GM19351 (cell line): ENCODE results near the gene BMX.

Experiments
- ATAC-seq: cut with Tn5 transposase; IDR thresholded peaks from one replicate; pipeline ENCODE4 v1.9.1; 2021; ENCODE audit warnings: mild to moderate bottlenecking, moderate library complexity; ENCODE audit not compliant: unreplicated experiment

The BMX gene

DNA sequence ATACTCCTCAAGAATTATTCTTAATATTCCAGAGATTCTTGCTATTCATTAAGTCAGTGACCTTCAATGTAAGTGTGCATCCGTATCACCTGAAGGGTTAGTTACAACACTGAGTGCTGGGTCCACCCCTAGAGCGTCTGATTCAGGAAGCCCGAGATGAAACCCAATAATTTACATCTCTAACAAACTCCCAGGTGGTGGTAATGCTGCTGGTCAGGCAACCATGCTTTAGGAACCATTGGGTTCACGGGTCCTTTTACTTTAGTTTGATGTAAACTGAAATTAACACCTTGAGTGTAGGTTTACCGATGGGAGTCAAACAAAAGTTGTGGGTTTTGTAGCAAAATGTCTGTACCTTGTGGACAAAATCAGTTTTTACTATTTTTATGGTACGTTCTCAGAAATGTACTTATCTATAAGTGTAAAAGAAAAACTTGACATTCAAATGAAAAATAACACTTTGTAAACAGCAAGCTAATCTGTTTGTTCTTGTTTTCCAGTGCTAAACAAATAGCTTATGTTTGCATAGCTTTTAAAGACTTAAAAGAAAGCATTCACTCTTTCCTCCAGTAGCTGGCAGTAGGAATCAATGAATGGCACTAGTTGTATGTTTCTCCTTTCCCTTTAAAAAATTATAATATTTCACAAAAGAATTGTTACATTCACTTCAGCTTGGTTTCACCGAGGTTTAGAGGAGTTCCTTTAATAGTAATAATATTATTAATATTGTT is 67.4 kb downstream of the BMX start:
- ATAC-seq, result no peak

DNA sequence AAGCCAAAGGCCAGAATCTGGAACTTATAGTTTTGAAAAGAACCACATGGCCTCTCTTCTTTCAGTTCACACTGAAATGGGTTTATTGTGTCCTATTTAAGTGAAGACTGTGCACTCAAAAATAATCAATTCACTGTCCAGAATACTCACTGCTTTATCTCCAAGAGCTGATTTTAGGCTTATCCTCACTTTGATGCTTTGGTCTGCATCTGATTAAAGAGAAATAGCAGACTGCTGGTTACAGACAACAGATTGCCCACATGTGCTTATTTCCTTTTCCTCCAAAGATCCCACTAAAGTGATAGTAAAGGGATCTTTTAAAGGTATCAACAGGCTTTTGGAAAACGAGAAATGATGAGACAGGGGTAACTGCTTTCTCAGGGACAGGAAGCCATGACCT is 69.5 kb downstream of the BMX start:
- no peak for ATAC-seq

DNA sequence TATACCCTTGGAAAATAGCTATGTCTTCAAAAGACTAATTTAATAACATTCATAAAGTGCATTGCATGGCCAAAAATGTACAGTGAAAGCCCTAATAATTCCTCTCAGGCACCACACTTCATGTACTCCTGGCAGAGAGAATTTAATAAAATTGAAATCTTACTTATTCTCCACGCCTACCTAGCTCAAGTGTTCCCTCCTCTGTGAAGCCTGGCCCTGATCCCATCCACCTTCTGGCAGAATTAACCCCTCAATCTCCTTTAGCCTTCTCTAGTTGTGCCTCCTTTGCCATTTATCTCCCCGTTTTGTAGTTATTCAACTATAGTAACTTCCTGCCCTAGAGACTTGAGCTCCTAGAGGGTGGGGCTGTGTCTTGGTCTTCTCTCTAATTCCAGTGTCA is 73.4 kb downstream of the BMX start:
- ATAC-seq, result no peak

- ATAC-seq, result no peak
Observed at GRCh38 chrX:15576019-15576418, 75.4 kb downstream of the BMX start.

DNA sequence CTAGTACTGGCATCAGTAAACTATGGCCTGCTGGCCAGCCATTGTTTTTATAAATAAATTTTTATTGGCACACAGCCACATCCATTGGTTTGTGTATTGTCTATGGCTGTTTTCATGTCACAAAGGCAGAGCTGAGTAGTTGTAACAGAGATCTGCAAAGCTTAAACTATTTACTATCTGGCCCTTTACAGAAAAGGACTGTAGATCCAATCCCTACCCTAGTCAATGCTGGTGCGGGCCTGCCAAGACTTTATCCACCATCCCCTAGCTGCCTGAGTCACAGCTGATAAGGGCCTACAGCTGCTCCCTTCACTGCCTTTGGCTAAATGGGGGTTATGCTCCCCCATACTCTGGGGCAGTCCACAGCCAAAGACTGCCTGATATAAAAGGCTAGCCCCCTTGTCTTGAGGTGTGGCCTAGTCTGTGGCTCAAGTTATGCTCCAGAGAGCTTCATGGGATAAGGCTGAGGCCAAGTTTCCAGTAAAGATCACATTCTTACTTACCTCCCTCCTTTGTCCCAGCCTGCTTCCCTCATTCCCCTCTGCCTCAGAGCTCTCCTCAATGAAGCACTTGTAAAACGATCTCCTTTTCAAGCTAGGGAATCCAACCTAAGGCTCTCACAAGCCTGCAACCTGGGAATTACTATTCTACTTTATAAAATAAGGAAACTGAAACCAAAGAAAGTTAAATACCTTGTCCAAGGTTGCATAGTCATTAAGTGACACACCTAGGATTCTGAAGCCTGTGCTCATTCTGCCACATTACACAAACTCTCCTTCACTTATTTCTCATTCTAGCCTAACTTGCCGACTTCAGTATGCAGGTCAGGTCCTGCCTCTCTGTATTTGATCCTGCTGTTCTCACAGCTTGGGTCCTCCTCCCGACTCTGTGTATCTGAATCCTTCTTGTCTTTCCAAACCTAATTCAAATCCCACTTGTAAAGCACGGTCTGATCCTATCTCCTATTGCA is 79.5 kb downstream of the BMX start:
- no peak for ATAC-seq

- ATAC-seq, result no peak
Observed at GRCh38 chrX:15594371-15594770, 93.8 kb downstream of the BMX start.

DNA sequence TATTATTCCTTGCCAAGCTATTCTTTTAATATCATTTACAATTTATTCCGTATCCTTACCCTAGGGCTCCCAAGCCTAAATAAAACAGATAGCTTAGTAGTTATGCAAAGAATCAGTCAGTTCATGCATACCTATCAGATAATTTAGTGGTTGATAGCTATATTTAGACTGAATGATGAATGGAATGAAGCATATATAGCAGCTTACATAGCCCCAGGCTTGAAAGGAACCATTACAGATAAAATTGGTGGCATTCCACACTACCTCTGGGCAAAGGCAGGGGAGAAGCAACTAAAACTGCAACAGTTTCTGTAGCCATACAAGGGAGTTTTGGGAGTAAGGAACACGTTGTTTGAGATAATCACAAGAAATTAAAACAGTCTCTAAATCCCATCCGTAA is 97.4 kb downstream of the BMX start:
- no peak for ATAC-seq

- no peak for ATAC-seq
Observed at GRCh38 chrX:15599461-15599860, 98.9 kb downstream of the BMX start.

DNA sequence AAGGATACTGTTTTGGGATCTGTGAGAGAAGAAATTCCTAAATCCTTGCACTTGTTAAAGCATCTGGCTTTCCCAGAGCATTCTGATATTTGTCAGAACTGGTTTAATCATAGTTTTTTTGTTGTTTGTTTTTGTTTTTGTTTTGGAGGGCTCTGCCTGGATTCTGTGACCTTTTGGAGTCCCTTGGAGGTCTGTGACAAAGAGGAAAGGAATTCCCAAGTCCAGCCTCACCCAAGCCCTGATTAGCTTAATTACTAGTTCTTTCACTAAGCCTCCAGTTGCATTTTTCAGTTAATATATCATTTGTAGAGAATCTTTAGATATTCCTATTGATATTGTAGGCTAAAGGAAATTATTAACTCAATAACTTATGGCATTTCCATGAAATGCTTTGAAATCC is 99.4 kb downstream of the BMX start:
- ATAC-seq, result no peak

GRCh38 chrX:15600745-15601144 is 100.1 kb downstream of the BMX start, which contains the start of gene ACE2:
ACE2 (minus strand) TSS chrX:15600960; CDS start chrX:15600911, 49 bp downstream.
- ATAC-seq, result no peak

- ATAC-seq, result no peak
Observed at GRCh38 chrX:15601932-15602331, 101.3 kb downstream of the BMX start.

DNA sequence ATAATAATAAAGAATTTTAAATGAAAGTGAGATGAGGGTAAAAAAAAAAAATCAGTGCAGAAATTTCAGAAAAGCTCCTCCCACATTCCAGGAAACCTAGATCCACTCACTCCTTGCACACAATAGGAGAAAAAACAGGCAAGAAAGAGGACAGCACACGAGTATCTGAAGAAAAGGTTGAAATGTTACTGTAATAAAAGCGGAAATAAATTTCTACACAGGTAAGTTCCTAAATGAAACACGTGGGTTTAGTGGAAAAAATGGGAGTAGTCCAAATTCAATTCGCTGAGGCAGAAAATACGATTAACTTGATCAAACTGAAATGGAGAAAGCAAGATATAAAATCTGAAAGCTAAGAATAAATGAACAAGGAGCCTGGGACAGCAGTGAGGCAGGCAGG is 102.2 kb downstream of the BMX start:
- no peak for ATAC-seq

DNA sequence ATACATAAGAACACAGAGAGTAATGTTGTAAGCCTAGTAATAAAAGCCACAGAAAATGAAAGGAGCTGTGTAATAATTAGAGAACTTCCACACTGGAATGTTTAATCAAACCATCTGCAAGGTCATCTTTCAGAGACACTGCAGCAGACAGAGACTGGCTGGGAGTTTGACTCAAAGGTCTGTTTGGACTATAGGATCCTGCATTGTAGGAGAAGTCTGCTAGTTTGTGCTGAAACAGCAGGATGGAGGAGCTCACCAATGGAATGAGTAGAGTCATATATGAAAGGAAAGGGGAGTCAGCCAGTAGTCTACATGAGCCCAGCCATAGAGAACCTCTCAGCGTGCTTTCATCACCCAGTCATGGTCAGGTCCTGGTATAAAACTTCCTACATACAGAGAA is 104.6 kb downstream of the BMX start:
- no peak for ATAC-seq
